ENCODE measurements around the gene PROZ. TPM values are rescaled to one million over a fixed set of nuclear protein-coding genes. Genes with fewer than 3 reads are reported as not detected.

Gene PROZ
- total and polyA plus RNA-seq, 2 of the 13 experiments (the other 11 are each of a cell fraction or from before 2014, with no cell fraction given) = 5.6 to 22.5 TPM

DNA sequence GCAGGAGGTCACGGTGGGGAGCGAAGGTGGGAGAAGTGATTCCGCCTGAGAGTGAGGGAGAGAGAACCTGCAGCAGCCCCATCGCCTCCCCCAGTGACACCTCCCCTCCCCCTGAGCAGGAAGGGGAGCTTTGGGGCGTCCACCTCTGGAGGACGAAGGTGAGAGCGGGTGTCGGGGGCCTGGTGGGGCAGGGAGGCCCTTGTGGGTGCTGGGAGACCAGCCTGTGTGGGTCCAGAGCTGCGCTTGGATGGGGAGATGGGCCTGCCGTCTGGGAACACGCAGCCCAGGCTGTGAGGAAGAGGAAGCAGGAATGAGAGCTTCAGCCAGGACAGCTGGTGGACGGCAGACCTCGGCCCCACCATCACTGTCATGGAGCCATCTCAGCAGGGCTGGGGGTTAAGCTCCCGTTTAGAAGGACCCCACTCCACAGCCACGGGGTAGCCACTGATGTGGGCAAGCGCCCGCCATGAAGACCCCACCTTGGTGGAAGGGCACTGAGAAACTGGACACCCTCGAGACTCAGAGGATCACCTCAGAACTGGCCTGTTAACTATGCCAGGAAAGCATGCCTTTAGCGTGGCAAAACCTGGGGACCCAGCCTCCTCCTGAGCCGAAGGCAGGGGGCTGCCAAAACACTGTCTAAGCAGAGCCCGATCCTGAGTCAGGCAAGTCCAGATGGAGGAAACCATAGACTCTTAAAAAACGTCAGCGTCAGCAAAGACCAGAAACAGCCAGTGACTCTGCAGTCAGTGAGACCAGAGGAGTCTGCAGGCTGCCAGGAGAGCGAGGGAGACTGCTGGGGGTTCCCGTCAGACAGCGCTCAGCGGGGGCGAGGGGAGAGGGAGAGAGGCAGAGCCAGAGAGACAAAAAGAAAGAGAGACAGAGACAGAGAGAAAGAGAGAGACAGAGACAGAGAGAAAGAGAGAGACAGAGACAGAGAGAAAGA lies 6.4 kb upstream of the PROZ start (continued):
- TF ChIP-seq, protein P1, sequence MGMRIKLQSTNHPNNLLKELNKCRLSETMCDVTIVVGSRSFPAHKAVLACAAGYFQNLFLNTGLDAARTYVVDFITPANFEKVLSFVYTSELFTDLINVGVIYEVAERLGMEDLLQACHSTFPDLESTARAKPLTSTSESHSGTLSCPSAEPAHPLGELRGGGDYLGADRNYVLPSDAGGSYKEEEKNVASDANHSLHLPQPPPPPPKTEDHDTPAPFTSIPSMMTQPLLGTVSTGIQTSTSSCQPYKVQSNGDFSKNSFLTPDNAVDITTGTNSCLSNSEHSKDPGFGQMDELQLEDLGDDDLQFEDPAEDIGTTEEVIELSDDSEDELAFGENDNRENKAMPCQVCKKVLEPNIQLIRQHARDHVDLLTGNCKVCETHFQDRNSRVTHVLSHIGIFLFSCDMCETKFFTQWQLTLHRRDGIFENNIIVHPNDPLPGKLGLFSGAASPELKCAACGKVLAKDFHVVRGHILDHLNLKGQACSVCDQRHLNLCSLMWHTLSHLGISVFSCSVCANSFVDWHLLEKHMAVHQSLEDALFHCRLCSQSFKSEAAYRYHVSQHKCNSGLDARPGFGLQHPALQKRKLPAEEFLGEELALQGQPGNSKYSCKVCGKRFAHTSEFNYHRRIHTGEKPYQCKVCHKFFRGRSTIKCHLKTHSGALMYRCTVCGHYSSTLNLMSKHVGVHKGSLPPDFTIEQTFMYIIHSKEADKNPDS (CRISPR knock-in tag; IDR thresholded peaks at IDR 0.05) = no peak
- TF ChIP-seq SAP130 (CRISPR knock-in tag; IDR thresholded peaks at IDR 0.05; ENCODE audit: low read depth) (peak; percentile 11), EZH2 (conservative IDR thresholded peaks at IDR 0.05; ENCODE audit: low read depth, low read length) (no peak), ZNF225 (CRISPR knock-in tag; IDR thresholded peaks at IDR 0.05) (no peak), ZBTB34 (CRISPR knock-in tag; IDR thresholded peaks at IDR 0.05) (no peak), ZNF616 (CRISPR knock-in tag; IDR thresholded peaks at IDR 0.05; ENCODE audit: low read depth) (no peak), SMAD9 (CRISPR knock-in tag; IDR thresholded peaks at IDR 0.05) (no peak), ZNF44 (CRISPR knock-in tag; IDR thresholded peaks at IDR 0.05) (no peak), GTF2F1 (IDR thresholded peaks at IDR 0.05; ENCODE audit: low read length) (no peak), ZFP36 (IDR thresholded peaks at IDR 0.05; ENCODE audit: borderline replicate concordance, low read depth, low read length, partially characterized antibody) (no peak), SOX6 (IDR thresholded peaks at IDR 0.05) (no peak), SOX6 (CRISPR knock-in tag; IDR thresholded peaks at IDR 0.05) (peak; percentile 37; the same call in 1 of the 2 replicates), LCORL (IDR thresholded peaks at IDR 0.05) (no peak), LCORL (CRISPR knock-in tag; IDR thresholded peaks at IDR 0.05) (no peak), XBP1 (CRISPR knock-in tag; IDR thresholded peaks at IDR 0.05) (no peak), ZNF160 (CRISPR knock-in tag; IDR thresholded peaks at IDR 0.05) (no peak; the same call in 1 of the 2 replicates), GATA4 (IDR thresholded peaks at IDR 0.05; ENCODE audit: borderline replicate concordance, low read depth) (no peak), ZMYM4 (CRISPR knock-in tag; IDR thresholded peaks at IDR 0.05) (no peak), HIVEP1 (CRISPR knock-in tag; IDR thresholded peaks at IDR 0.05) (peak; percentile 54; the same call in 1 of the 2 replicates)
- TF ChIP-seq, protein P2, sequence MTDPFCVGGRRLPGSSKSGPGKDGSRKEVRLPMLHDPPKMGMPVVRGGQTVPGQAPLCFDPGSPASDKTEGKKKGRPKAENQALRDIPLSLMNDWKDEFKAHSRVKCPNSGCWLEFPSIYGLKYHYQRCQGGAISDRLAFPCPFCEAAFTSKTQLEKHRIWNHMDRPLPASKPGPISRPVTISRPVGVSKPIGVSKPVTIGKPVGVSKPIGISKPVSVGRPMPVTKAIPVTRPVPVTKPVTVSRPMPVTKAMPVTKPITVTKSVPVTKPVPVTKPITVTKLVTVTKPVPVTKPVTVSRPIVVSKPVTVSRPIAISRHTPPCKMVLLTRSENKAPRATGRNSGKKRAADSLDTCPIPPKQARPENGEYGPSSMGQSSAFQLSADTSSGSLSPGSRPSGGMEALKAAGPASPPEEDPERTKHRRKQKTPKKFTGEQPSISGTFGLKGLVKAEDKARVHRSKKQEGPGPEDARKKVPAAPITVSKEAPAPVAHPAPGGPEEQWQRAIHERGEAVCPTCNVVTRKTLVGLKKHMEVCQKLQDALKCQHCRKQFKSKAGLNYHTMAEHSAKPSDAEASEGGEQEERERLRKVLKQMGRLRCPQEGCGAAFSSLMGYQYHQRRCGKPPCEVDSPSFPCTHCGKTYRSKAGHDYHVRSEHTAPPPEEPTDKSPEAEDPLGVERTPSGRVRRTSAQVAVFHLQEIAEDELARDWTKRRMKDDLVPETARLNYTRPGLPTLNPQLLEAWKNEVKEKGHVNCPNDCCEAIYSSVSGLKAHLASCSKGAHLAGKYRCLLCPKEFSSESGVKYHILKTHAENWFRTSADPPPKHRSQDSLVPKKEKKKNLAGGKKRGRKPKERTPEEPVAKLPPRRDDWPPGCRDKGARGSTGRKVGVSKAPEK (CRISPR knock-in tag; IDR thresholded peaks at IDR 0.05; ENCODE audit: borderline replicate concordance) = 0 out of 2 replicates have a peak, but pooled peaks have one; percentile 62
- TF ChIP-seq, protein P3, sequence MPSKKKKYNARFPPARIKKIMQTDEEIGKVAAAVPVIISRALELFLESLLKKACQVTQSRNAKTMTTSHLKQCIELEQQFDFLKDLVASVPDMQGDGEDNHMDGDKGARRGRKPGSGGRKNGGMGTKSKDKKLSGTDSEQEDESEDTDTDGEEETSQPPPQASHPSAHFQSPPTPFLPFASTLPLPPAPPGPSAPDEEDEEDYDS (CRISPR knock-in tag; IDR thresholded peaks at IDR 0.05) = no peak
- TF ChIP-seq, protein P4, sequence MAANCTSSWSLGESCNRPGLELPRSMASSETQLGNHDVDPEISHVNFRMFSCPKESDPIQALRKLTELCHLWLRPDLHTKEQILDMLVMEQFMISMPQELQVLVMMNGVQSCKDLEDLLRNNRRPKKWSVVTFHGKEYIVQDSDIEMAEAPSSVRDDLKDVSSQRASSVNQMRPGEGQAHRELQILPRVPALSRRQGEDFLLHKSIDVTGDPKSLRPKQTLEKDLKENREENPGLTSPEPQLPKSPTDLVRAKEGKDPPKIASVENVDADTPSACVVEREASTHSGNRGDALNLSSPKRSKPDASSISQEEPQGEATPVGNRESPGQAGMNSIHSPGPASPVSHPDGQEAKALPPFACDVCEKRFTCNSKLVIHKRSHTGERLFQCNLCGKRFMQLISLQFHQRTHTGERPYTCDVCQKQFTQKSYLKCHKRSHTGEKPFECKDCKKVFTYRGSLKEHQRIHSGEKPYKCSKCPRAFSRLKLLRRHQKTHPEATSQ (CRISPR knock-in tag; IDR thresholded peaks at IDR 0.05; ENCODE audit: borderline replicate concordance) = no peak

All from HepG2 (cell line).